ENCODE measurements around the gene CCL2.

CCL2 gene

DNA sequence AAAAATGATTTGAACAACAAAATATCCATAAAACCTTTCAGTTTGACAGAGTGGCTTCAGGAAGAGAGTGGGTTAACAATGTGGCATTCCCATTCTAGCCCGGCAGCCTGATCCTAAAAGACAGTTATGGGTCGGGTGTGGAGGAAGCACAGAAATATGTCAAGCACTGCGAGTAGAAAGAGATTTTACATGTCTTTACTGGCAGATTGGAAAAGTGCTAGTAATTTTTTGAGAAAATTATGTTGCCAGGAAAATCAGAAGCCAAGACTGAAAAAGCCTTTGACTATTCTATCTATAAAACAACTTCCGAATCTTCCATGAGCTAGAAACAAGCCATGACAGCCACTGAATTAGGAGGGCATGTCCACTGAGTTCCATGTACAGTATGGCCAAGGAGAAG is 5.8 kb downstream of the CCL2 start:
- in situ Hi-C loops (cut with MboI; ENCODE audit: low sequenced_read_pairs): no loop called here

DNA sequence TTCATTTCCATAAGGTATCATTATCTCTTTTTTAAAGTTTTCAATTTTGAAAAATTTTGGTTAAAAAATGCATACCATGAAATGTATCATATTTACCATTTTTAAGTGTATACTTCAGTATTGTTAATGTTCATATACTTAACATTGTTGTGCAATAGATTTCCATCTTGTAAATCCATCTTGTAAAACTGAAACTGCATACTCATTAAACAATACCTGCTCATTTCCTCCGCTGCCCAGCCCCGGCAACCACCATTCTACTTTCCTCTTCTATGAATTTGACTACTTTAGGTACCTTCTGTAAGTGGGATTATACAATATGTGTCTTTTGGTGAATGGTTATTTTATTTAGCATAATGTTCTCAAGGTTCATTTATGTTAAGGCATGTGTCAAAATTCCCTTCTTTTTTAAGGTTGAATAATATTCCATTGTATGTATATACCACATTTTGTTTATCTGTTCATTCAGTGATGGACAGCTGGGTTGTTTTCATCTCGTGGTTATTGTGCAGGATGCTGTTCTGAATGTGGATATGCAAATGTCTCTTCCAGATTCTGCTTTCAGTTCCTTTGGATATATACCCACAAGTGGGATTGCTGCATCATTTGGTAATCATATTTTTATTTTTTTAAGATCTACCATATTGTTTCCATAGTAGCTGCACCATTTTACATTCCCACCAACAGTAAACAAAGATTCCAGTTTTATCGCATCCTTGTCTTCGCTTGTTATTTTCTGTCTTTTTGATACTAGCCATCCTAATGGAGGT is 6.7 kb downstream of the CCL2 start:
- in situ Hi-C loops (cut with MboI; ENCODE audit: low sequenced_read_pairs): no loop called here

DNA sequence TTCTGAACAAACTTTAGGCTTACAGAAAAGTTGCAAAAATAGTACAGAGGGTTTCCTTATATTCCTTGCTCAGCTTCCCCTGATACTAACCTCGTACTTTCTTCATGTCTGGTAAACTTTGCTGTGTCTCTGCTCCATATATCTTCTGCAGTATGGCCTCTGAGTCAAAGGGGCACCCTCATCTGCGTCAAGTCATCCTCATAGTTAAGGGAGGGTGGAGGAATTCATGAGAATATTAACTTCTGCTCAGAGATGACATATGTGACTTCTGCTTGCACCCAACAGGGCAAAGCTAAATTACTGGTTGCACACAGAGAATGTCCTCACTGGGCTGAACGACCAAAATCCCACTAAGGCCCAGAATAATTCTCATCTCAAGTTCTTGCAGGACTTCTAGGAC is 10.6 kb downstream of the CCL2 start:
- in situ Hi-C loops (cut with MboI; ENCODE audit: low sequenced_read_pairs): no loop called here

DNA sequence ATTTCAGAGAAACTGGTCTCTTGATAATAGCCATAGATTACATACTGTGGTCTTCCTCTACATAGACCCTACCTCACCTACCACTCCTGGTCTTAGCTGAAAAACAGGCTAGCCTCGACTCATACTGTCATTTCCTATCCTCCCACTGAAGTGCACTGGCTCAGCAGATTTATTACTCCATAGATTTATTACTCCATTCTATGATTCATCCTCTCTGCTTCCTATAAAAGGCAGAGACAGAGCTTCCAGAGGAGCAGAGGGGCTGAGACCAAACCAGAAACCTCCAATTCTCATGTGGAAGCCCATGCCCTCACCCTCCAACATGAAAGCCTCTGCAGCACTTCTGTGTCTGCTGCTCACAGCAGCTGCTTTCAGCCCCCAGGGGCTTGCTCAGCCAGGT is 14.9 kb downstream of the CCL2 start, which contains the start of gene CCL7:
Gene CCL7 (plus strand): TSS at position 253 of the 400 bp plus-strand sequence. CDS start 70 bp downstream, at position 323.
- in situ Hi-C loops (cut with MboI; ENCODE audit: low sequenced_read_pairs): loop anchor here (10.0 kb wide), 1 partner anchor 75 kb away; no protein-coding TSS in a partner anchor

DNA sequence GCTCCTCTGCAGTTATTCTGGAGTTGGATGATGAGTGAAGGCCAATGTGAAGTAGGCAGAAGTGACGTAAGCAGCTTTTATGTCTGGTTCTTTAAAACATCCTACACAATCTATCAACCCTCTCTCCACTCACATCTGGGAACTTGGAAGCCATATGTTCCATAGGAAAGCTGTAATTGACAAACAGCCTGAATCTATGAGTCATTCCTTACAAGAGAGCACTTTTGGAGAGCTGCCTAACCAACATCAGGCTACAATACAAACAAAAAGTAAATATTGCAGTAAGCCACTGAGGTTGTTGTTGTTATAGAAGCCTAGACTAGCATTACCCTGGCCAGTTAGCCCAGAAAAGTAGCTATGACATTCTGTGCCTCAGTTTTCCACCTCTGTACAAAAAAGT is 20.8 kb downstream of the CCL2 start:
- in situ Hi-C loops (cut with MboI; ENCODE audit: low sequenced_read_pairs): loop anchor here (10.0 kb wide), 1 partner anchor 69 kb away; no protein-coding TSS in a partner anchor

DNA sequence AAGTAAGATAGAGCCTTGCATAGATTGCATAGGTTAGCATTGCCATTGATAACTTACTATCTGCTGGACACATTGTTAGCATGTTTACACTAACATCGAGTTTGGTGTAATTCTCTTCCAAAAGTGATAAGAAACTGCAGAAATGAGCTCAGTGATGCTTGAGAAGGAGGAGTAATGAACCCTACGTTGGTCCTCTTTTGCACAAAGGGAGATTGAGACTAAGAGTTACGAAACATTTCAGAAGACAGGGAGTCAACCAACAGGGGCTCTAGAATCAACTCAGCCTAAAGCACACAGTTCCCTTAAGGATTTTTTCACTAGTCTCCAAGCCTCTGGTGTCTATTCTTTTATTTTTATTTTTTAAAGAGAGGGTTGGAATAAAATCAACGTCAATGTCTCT is 21.7 kb downstream of the CCL2 start:
- in situ Hi-C loops (cut with MboI; ENCODE audit: low sequenced_read_pairs): loop anchor here (10.0 kb wide), 1 partner anchor 68 kb away; no protein-coding TSS in a partner anchor

DNA sequence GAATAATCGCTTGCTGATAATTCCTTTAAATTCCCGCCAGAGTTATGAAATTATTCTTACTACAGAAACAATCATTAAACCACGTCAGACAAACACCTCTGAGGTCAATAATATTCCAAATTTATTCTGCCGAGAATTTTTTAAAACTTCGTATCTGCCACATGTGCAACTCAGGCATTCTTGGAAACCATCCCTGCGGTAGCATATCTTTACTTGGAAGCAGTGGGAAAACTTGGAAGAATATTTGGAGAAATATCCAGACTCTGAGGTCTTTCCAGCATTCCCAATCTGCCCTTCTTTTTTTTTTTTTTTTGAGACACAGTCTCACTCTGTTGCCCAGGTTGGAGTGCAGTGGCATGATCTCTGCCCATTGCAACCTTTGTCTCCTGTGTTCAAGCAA is 28.5 kb downstream of the CCL2 start:
- in situ Hi-C loops (cut with MboI; ENCODE audit: low sequenced_read_pairs): no loop called here

DNA sequence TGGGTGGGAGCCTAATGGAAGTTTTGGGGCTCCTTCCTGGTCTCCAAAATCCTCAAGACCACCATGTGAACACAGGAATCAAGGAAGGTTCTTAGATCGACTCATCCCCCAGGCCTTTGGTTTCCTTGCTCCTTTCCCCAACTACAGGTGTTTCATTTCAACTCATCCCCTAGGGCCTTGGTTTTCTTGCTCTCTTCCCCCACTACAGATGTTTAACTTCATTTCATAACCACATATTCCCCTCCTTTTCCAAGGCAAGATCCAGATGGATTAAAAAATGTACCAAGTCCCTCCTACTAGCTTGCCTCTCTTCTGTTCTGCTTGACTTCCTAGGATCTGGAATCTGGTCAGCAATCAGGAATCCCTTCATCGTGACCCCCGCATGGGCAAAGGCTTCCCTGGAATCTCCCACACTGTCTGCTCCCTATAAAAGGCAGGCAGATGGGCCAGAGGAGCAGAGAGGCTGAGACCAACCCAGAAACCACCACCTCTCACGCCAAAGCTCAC is 30.3 kb downstream of the CCL2 start, which contains the start of gene CCL11:
Gene CCL11 (plus strand): TSS at position 457 of the 507 bp plus-strand sequence. CDS start 67 bp downstream, outside the sequence.
- in situ Hi-C loops (cut with MboI; ENCODE audit: low sequenced_read_pairs): no loop called here

DNA sequence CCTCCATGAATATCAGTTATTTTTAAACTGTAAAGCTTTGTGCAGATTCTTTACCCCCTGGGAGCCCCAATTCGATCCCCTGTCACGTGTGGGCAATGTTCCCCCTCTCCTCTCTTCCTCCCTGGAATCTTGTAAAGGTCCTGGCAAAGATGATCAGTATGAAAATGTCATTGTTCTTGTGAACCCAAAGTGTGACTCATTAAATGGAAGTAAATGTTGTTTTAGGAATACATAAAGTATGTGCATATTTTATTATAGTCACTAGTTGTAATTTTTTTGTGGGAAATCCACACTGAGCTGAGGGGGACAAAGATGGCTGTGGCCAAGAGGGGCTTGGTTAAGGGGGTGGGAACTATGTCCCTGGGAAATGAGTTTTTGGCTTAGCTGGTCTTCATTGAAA is 32.8 kb downstream of the CCL2 start:
- in situ Hi-C loops (cut with MboI; ENCODE audit: low sequenced_read_pairs): no loop called here

DNA sequence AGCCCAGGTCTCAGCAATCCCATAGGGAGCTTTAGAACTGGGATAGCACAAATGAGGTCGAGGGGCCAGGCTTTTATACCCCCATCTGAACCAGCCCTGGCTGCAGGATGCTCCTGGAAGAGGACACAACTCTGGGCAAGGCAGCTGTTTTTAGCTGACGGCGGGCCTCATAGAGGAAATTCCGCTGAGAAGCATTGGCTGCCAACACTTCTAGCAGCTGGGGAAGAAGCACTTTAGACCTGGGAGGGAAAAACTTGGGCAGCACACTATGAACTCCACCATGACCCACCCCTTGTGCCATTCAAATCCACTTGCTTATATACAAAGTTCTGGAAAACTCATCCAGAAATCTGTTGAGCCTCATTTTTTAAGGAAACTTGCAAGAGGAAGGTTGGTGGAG is 35.5 kb downstream of the CCL2 start:
- in situ Hi-C loops (cut with MboI; ENCODE audit: low sequenced_read_pairs): no loop called here

DNA sequence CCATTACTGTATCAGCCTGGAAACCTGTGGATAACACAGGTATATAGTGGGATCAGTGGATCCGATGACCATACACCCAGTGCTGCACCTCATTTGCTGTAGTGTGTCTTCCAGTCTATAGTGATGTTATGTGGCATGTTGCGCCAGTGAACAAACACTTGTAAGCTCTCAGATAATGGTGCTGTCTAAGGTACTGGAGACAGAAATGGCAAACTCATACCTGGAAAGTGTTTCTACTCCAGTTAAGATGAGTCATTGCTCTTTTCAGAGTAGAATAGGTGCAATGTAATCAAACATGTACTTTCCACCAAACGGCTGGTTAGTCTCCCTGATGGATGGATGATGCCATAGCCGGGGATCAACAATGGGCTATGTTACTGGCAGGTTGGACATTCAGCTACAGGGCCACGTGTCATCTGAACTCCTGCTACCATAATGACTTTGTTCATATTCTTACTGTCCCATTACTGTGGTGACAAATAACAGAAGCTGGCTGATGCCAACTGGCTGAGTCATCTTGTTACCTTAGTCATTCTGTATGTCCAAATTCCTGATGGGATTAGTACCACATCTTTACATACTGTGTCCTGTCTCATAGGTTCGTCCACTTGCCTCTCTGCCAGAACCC is 36.8 kb downstream of the CCL2 start:
- in situ Hi-C loops (cut with MboI; ENCODE audit: low sequenced_read_pairs): no loop called here

DNA sequence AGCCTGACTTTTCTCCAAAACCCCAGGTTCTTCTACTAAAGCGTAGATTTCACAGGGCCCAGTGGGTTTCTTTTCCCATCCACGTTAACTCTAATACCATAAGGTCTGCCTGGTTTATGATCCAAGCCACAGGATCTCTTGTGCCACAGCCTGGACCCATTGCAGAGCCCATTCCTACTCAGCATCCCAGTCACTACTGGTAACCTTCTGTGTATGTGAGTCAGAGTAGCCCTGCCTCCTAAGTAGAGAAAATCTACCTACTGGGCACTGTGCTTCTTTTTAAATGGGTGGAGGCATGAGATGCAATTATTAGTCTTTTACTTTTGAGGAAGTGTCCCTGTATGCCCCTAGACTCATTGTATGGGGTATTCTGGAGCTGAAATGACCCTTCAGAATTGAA is 43.9 kb downstream of the CCL2 start:
- in situ Hi-C loops (cut with MboI; ENCODE audit: low sequenced_read_pairs): no loop called here

DNA sequence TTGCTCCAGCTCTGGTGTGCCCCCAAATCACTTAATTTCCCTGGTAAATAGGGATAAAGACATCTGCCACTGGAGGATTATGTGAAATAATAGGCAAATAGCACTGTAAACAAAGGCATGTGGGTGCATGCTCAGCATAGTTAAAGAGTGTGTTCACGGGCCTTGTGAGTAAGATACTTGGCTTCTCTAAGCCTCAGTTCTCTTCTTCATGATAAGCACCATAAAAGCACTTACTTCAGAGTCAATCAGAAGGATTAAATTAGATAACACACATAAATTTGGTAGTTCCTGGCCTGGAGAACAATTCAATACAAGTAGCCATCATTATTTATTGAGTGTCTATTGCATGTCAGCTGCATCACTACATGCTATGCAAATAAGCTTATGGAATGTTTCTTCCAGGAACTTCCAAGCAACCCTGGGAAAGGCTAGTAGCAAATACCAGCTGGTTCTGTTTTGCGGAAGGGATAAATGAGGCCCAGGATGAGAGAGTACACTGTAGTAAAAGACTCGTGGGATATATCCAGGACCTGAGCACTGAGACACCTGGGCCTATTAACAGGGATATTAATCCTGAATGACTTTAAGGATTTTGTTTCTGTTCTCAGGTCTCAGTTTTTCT is 45.0 kb downstream of the CCL2 start:
- in situ Hi-C loops (cut with MboI; ENCODE audit: low sequenced_read_pairs): no loop called here

DNA sequence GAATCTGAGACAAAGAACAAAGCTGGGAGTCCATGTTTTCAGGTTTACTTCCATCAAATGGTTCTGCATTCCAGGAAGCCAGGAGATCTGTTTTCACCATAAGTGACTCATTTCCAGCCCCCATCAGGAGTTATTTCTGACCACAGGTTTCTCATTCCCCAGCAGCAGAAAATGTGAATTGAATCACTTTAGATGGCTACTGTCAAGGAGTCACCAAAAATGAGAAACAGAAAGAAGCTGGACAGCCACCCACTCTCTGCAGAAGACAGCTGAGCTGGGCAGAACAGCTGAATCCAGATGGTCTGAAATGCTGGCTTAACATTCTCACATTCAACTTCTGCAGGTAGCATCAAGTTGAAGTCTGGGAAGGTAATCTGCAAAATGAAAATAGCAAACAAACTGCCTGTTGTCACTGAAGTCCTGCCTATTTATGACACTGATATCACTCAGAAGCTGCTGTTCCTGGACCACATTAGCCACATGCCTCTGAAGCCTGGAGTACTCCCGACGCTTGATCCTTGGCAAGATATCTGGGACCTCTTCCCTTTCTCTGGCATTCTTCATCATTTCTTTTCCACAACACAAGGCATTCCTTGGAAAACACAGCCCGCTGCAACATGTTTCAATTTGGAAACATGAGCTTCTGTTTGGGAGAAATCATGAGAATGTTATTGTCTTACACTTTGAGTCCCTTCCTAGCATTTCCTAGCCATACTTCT is 45.7 kb downstream of the CCL2 start:
- in situ Hi-C loops (cut with MboI; ENCODE audit: low sequenced_read_pairs): no loop called here

DNA sequence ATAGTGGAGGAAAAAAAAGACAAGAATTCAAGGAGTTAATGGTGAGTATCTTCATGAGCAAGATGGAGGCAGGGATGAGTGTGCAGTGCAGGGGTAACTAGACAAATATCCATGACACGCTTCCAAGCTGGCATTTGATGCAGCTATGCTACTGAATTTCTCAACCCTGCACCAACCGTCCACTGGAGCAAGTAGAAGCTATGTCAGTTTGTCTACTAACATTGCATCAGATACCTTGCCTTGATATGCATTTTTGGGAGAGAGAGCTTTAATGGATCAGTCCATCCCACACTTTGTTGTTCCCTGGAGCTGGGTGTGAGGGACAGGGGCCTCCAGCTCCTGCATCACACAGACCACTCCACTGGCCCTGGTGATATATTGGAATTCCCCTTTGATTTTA is 46.9 kb downstream of the CCL2 start:
- in situ Hi-C loops (cut with MboI; ENCODE audit: low sequenced_read_pairs): no loop called here

DNA sequence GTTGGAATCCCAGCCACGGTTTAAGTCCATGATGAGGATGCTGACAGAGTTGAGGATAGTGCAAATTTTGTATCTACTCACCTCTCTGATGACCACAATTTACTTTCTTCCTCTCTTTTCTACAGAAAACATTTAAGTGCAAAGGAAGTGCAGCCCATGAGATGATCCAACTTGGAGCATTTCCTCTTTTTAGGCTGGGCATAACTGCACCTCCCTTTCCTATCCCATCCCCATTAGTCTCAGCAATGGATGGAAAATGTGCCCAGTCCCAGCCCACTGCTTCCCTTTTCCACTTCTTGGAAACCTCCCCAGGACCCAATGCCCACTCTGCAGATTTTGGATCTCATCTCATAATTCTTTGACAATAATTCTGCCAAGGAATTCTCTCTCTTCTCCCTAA is 47.6 kb downstream of the CCL2 start:
- in situ Hi-C loops (cut with MboI; ENCODE audit: low sequenced_read_pairs): no loop called here

DNA sequence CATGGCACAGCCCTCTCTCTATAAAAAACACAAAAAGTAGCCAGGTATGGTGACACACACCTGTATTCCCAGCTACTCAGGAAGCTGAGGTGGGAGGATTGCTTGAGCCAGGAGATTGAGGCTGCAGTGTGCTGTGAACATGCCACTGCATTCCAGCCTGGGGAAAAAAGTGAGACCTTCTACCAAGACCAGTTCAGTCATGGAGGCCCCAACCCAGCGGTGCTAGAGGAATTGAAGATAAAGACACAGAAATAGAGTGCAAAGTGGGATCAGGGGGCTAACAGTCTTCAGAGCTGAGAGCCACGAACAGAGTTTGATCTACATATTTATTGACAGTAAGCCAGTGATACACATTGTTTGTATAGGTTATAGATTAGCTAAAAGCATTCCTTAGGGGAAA is 48.5 kb downstream of the CCL2 start:
- in situ Hi-C loops (cut with MboI; ENCODE audit: low sequenced_read_pairs): no loop called here

DNA sequence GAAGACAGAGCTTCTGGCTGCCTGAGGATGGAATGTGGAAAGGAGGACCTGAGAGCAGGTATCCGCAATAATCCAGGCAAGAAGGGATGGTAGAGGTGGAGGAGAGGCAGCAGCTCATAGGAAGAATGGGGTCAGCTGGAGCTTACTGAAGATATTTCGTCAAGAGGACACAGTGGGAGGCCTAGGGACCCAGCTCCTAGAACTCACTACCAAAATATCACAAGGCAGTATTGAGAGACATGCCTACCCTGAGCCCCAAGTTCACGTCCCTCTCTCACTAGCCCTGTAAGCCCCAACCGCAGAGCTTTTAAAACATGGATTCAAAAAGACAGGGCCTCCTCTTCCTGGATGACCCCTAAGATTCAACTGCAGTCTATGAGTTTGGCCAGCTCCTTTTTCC is 50.0 kb downstream of the CCL2 start:
- in situ Hi-C loops (cut with MboI; ENCODE audit: low sequenced_read_pairs): no loop called here

DNA sequence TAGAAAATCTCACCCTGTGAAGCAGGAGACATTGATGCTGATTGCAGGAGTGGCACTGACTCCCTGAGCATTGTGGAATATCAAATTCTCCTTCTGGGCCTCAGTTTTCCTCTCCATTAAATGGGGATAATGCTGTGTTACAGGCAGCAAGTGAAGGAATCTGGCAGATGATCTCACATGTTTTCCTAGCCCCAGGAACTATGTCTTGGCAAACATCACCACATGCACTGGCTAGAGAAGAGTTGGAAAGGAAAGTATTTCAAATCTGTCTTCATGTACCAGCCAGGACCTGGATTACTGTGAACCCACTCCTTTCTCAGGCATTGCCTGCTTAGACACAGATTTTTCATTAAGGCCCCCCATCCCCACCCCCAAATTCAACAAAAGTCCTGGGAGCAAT is 50.5 kb downstream of the CCL2 start:
- in situ Hi-C loops (cut with MboI; ENCODE audit: low sequenced_read_pairs): no loop called here

DNA sequence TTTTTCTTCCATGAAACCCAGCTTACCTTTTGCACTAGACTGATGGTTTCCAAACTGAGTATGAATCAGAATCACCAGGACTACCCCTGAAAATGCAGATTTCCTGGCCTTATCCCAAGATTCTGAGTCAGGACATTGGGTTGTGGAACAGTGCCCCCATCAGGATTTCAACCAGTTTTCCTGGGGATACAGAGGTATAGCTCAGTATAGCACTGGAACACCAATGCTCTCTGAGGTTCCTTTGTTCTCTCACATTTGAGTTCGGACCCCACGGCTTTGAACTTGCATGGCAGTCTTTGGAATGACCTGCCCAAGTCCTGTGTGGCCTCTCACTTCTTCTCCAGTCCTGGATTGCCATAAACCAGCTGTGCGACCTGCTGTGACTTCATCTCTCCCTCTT is 51.4 kb downstream of the CCL2 start:
- in situ Hi-C loops (cut with MboI; ENCODE audit: low sequenced_read_pairs): no loop called here
